ENCODE measurements around the gene TNS3. TPM values are rescaled to one million over a fixed set of nuclear protein-coding genes. Genes with fewer than 3 reads are reported as not detected.

Gene TNS3
- total RNA-seq, 2 donors from 2014 or later: 2.3 to 2.6 TPM

DNA sequence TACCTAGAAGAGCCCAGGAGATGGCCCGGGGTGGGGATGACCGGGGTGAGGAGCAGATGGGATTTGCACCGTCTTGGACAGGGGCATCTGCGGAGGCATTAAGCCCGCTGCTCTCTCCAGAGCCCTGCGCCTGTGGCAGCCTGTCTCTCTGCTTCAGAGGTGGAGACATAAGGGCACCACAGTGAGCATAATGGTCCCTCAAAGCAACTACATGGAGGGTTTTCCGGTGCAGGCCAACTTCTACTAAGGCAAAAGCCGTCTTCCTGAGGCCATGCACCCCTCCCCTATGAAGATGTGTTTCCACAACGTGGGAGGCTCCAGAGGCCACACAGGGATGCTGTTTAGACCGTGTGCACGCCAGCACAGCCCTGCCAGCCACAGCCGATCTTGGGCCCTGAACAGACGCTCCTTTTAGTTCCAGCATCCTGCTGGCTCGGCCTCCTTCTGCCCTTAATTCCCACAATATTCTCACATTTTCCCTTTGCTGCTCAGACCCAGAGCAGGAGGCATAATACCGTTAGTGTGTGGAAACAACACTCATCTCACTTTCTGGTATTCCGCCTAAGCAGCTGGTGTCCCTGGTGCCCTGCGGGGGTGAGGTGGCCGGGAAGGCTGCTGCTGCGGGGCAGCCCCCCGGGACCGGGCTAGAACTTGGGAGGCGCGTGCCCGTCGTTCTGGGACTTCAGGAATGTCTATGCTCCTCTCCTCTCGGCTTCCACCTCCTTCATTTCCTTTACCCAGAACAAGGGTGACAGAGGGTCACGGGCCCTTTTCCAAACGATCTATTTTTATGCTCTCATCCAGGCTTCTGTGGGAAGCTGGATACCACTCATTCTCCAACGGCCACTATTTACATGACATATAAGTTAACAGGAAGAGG, 266.9 kb downstream of the TNS3 start:
- no peak overlapping the region for H3K4me3 Mint-ChIP-seq
- ATAC-seq: no peak

DNA sequence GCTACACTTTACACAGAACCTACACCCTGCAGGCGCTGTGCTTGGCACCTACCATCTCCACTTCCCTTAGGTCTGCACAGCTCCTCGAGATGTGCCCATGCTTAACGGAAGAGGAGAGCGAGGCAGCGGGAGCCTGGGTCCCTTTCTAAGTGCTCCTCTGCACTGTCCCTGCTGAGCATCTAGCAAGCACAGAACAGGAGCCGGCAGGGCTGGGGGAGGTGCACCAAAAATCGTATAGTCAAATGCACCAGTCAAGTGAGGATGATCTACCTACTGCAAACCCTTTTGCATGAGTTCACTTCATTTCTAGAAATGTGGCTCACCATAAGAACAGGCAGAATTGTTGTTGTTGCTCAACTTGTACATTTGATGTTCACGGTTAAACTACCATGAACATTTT, 267.7 kb downstream of the TNS3 start:
- no peaks in the 10 kb centered on the region for H3K9me3 ChIP-seq (ENCODE audit: control insufficient read depth, low read length, poor library complexity, severe bottlenecking)
- no peak for ATAC-seq
- no peak for DNase-seq
- no peak overlapping the region for H3K27ac Mint-ChIP-seq
- H3K4me3 Mint-ChIP-seq: no peak overlapping the region
- no peaks in the 10 kb centered on the region for H3K27me3 Mint-ChIP-seq
- H3K36me3 Mint-ChIP-seq (ENCODE audit: low read depth): peaks cover 2% of the 10 kb centered on the region
- H3K4me1 Mint-ChIP-seq: no peaks in the 10 kb centered on the region

More for the DNA sequence above, 266.9 kb downstream of the TNS3 start:
- Mint-ChIP-seq H3K27ac (no peak overlapping the region), H3K36me3 (ENCODE audit: low read depth) (peaks cover 2% of the 10 kb centered on the region), H3K4me1 (no peaks in the 10 kb centered on the region), H3K27me3 (no peaks in the 10 kb centered on the region)
- no peak for DNase-seq
- no peaks in the 10 kb centered on the region for H3K9me3 ChIP-seq (ENCODE audit: control insufficient read depth, low read length, poor library complexity, severe bottlenecking)

DNA sequence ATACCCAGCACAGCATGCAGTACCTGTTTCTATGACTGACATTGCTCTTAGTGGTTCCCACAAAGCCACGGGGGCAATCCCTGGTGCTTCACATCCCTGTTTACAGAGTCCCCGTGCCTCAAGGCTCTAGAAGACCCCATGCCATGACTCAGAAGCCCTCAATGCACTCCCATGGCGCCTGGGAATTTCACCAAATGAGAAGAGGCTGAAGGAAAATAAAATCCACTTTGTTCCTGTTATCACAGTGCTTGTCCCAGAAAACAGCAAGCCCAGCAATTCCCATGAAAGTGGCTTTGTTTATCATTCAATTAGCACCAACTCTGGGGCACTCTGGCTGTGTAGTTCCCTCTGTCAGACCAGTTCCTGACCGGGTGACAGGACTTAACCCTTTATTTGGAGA, 268.3 kb downstream of the TNS3 start:
- H3K36me3 Mint-ChIP-seq (ENCODE audit: low read depth): peaks cover 2% of the 10 kb centered on the region
- no peaks in the 10 kb centered on the region for H3K27me3 Mint-ChIP-seq
- DNase-seq: no peak
- H3K9me3 ChIP-seq (ENCODE audit: control insufficient read depth, low read length, poor library complexity, severe bottlenecking): no peaks in the 10 kb centered on the region
- ATAC-seq: no peak
- H3K4me1 Mint-ChIP-seq: no peaks in the 10 kb centered on the region
- H3K27ac Mint-ChIP-seq: no peak overlapping the region
- H3K4me3 Mint-ChIP-seq: no peak overlapping the region

DNA sequence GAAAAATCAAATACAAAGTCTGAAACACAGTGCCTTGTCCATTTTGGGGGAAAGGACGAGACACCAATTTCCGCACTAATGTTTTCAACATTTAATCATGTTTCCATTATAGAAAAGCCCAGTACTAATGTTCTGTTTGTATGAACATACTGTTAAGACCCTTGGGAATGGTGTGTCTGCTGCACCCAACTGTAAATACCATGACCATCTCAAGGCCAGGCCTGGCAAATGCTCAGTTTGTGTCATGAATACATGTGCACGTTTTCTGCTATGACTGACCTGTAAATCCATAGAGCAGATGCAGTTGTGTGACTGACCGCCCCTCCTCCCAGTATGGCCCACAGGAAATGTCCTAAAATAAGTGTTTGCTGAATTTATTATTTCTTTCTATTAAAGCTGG, 270.0 kb downstream of the TNS3 start:
- no peak for DNase-seq
- H3K4me1 Mint-ChIP-seq: no peaks in the 10 kb centered on the region
- no peak overlapping the region for H3K27ac Mint-ChIP-seq
- H3K9me3 ChIP-seq (ENCODE audit: control insufficient read depth, low read length, poor library complexity, severe bottlenecking): no peaks in the 10 kb centered on the region
- no peaks in the 10 kb centered on the region for H3K27me3 Mint-ChIP-seq
- no peak overlapping the region for H3K4me3 Mint-ChIP-seq
- peaks cover 2% of the 10 kb centered on the region for H3K36me3 Mint-ChIP-seq (ENCODE audit: low read depth)
- no peak for ATAC-seq

DNA sequence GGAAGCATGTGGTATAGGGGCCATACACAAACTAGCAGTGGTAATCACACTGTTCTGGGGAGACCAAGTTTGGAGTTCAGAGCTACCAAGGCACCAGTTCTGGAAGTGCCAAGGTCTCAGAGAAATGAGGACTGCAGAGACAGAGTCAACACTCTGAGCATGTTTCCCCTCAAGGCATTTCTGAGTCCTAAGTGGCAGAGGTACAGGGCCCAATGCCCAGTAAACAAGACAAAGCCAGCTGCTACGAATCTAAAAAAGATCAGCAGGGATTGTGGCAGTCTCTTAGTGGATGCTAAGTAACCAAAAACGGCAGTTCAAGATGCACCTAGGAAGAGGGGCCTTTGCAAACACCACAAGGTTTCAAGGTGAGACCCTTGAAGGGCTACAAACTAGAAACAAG, 271.9 kb downstream of the TNS3 start:
- DNase-seq (no peak), ATAC-seq (no peak)
- Mint-ChIP-seq H3K4me1 (no peaks in the 10 kb centered on the region), H3K27me3 (no peaks in the 10 kb centered on the region), H3K4me3 (no peak overlapping the region), H3K36me3 (ENCODE audit: low read depth) (peaks cover 2% of the 10 kb centered on the region), H3K27ac (no peak overlapping the region)
- no peaks in the 10 kb centered on the region for H3K9me3 ChIP-seq (ENCODE audit: control insufficient read depth, low read length, poor library complexity, severe bottlenecking)

DNA sequence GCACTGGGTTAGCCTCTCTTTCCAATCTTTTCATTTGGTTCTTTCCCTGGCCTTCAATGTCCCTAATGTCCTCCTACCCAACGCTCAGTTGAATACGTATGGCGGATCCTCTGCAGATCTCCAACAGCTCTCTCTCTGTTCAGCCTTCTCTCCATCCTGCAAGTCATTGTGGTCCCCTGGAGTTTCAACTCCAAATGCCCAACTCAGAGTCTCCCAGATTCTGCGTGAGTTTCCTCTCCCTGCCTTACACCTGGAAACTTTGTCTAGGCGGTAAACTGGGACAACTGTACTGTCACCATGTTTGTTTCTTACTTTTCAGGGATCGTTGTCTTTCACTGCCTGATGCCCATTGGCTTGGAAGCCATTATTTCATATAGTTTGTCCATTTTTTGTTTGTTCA, 273.1 kb downstream of the TNS3 start:
- Mint-ChIP-seq H3K27me3 (no peaks in the 10 kb centered on the region), H3K4me3 (no peak overlapping the region), H3K4me1 (no peaks in the 10 kb centered on the region), H3K36me3 (ENCODE audit: low read depth) (peaks cover 2% of the 10 kb centered on the region), H3K27ac (no peak overlapping the region)
- no peaks in the 10 kb centered on the region for H3K9me3 ChIP-seq (ENCODE audit: control insufficient read depth, low read length, poor library complexity, severe bottlenecking)
- ATAC-seq (no peak), DNase-seq (no peak)

DNA sequence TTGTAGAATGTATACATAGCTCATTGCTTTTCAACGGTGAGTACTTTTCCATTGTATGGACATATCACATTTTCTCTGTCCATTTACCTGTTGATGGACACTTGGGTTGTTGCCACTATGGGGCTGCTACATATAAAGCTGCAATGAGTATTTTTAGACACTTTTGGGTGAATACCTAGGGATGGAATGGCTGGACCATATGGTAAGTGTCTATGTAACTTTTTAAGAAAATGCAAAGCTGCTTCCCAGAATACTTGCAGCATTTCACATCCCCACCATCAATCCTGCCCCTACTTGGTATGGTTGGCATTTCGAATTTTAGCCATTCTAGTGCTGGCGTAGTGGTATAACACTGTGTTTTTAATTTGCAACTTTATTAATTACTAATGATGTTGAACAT, 274.6 kb downstream of the TNS3 start:
- H3K4me3 Mint-ChIP-seq: no peak overlapping the region
- H3K27me3 Mint-ChIP-seq: no peaks in the 10 kb centered on the region
- H3K27ac Mint-ChIP-seq: no peak overlapping the region
- H3K4me1 Mint-ChIP-seq: no peaks in the 10 kb centered on the region
- DNase-seq (no peak), ATAC-seq (no peak)
- H3K36me3 Mint-ChIP-seq (ENCODE audit: low read depth): peaks cover 2% of the 10 kb centered on the region
- H3K9me3 ChIP-seq (ENCODE audit: control insufficient read depth, low read length, poor library complexity, severe bottlenecking): no peaks in the 10 kb centered on the region

DNA sequence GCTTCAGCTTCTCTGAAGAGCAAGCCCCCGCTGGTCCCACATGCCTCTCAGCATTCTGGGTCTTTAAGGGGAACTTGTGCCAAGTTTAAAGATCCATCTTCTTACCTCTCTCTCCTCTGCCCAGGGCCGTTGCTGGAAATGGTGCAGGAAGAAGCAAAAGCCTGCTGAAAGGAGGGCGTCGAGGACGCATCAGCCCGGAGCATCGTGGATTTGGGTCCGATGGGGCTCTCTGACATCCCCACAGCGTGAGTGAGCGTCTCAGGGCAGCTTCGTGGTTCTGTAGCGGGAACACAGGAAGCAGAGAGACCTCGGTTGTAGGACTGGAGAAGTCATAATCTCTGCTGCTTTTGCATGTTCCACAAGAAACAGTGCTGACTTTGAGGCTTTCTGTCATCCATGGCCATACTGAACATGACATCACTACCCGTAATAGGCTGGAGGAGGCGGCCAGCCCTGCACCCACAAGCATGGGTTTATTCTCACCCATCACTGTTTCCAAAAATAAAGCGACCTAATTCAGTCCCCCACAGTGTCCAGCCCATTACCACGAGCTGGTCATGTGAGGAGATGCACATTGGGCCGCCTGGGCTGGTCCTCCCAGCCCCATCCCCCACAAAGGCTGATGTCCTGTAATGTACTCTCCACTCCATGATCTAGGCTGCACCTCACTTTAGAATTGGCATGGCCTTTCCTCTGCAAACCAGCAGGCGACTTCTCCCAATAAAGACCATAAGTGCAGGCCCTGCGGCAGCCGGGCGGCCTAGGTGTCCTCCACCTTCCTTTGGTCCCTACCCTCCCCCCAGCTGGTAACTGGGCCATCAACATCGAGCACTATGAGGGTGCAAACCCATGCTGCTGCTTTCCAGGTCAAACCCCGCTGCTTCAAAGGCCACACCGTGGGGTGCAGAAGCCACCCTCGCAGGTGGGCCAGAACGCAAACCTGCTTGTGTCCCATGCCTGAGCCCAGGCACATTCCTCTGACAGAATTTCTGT, 276.9 kb downstream of the TNS3 start:
- Mint-ChIP-seq H3K4me1 (no peaks in the 10 kb centered on the region), H3K27me3 (no peaks in the 10 kb centered on the region), H3K4me3 (peak overlapping the region; percentile 13), H3K27ac (no peak overlapping the region), H3K36me3 (ENCODE audit: low read depth) (no peaks in the 10 kb centered on the region)
- DNase-seq (no peak), ATAC-seq (no peak)
- H3K9me3 ChIP-seq (ENCODE audit: control insufficient read depth, low read length, poor library complexity, severe bottlenecking): no peaks in the 10 kb centered on the region

DNA sequence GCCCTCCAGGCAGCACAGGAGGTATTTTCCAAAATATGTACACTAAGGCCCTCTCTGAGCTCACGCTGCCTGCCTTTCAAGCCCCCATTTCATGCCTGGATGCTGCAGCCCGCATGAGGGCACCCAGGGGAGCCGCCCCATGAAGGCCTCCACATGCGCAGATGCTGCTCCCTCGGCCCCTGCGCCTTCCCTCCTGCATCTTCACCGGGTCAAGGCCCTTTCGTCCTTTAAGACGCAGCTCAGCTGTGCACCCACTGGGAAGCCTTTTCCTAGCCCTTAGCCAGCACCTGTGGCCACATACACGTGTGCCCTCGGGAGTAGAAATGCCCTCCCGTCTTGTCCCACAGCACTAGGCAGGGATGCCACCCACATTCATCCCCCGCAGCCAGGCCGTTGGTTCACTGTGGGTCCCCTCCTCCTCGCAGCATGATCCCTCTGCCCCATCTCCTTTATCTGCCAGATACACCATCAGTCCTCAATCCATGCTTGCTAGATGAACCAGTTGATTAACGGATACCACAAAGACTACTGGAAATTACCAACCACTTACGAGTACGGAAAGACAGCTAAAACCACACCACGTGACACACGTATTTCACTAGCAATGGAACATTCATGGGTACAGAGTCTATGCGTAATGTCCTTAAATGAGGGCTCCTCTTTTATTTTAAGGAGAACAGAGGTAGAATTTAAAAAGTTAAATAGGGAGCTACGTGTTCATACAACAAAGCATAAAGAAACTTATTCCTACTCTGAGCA, 278.0 kb downstream of the TNS3 start:
- Mint-ChIP-seq H3K4me3 (no peak overlapping the region), H3K27ac (no peak overlapping the region), H3K36me3 (ENCODE audit: low read depth) (no peaks in the 10 kb centered on the region), H3K27me3 (no peaks in the 10 kb centered on the region), H3K4me1 (no peaks in the 10 kb centered on the region)
- DNase-seq: no peak
- H3K9me3 ChIP-seq (ENCODE audit: control insufficient read depth, low read length, poor library complexity, severe bottlenecking): no peaks in the 10 kb centered on the region
- ATAC-seq: no peak

DNA sequence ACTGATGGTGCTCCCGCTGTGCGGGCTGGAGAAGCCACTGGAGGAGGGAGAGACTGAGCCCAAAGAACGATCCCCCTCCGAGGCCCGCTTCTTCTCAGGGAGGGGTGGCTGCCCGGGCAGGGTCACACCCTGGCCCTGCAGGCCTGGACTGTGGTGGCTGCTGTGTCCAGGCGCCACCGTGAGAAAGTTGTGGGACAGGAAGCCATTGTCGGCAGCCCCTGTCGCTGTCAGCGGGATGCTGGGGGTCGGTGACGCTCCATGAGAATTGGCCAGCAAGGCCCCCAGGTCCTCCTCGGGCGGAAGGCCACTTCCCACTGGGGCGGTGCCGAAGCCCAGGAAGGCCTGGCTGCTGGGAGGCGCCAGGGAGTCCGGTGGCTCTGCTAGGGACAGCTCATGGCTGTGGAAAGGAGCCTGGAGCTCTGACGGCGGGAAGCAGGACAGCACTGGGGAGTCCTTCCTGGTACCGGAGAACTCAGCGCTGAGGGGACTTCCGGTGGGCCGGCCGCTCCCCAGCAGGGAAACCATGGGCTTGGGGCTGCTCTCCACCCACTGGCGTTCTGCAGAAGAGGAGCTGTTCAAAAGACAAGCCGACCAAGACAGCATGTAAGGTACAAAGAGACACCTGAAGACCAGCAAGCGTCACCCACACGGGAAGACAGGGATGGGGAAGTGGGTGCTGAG, 278.8 kb downstream of the TNS3 start:
- no peak overlapping the region for H3K4me3 Mint-ChIP-seq
- H3K4me1 Mint-ChIP-seq: no peaks in the 10 kb centered on the region
- H3K27ac Mint-ChIP-seq: no peak overlapping the region
- no peaks in the 10 kb centered on the region for H3K36me3 Mint-ChIP-seq (ENCODE audit: low read depth)
- no peak for DNase-seq
- no peaks in the 10 kb centered on the region for H3K9me3 ChIP-seq (ENCODE audit: control insufficient read depth, low read length, poor library complexity, severe bottlenecking)
- no peak for ATAC-seq
- H3K27me3 Mint-ChIP-seq: no peaks in the 10 kb centered on the region

DNA sequence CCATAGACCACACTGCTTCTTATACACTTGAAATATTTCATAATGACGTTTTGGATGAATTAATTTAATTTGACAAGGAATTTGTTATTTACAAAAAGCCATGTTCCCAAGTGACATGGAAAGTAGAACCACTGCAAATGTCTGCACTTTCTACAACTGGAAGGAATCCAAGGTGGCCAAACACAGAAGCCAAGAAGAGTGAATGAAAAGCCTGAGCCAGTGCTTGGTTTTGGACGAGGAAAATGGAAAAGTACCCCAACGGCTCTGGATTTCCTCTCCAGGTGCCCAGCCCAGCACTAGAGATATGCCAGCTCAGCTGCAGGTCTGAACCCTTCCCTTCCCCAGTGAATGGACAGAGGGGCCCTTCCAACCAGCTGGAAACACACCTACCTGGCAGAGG, 279.4 kb downstream of the TNS3 start:
- Mint-ChIP-seq H3K4me1 (no peaks in the 10 kb centered on the region), H3K27ac (no peak overlapping the region), H3K36me3 (ENCODE audit: low read depth) (no peaks in the 10 kb centered on the region)

DNA sequence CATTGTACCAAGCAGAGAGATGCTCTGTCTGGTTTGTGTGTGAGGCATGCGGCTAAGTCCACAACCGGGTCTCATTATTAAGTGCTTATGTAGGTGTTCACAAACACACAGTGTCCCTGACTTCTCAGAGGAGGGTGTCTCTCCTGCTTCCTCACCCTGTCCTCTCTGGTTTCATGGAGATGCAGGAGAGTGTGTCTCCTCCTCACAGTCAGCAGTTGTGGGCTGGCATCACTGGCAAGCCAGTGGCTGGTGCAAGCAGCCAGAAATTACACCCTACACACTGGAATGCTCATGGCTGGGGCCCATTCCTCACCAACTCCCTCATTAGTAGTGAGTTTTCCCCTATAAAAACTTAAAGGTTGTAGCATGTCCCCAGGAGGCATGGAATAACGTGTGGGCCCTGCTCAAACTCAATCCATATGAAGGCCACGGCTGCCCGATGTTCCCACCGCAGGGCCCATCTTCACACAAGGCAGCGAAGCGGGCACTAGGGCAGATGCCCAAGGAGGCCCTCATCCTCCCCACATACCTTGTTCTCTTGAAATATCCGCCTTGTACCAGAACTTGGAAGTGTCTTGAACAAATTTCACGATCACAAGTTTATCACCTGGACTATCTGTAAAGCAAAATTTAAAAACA, 280.1 kb downstream of the TNS3 start:
- no peaks in the 10 kb centered on the region for H3K36me3 Mint-ChIP-seq (ENCODE audit: low read depth)
- DNase-seq (no peak), ATAC-seq (no peak)
- H3K27ac Mint-ChIP-seq: no peak overlapping the region
- H3K9me3 ChIP-seq (ENCODE audit: control insufficient read depth, low read length, poor library complexity, severe bottlenecking): no peaks in the 10 kb centered on the region
- no peaks in the 10 kb centered on the region for H3K27me3 Mint-ChIP-seq
- no peak overlapping the region for H3K4me3 Mint-ChIP-seq
- no peaks in the 10 kb centered on the region for H3K4me1 Mint-ChIP-seq

More for the DNA sequence above, 279.4 kb downstream of the TNS3 start:
- H3K9me3 ChIP-seq (ENCODE audit: control insufficient read depth, low read length, poor library complexity, severe bottlenecking): no peaks in the 10 kb centered on the region
- DNase-seq (no peak), ATAC-seq (no peak)
- Mint-ChIP-seq H3K4me3 (no peak overlapping the region), H3K27me3 (no peaks in the 10 kb centered on the region)

All from T-helper 17 cell (primary cell).